GM06990 (cell line): Measurements from ENCODE around the gene ARHGEF10L.

Source experiments
- DNase-seq: peaks from one replicate; pipeline ENCODE4 v3.0.0-alpha.2; 2011; ENCODE audit not compliant: insufficient read length; ENCODE audit errors: extremely low read depth
- H3K27me3 ChIP-seq: replicated peaks from 2 replicates; pipeline ENCODE4 v1.6.0; 2011; ENCODE audit warnings: low read length; ENCODE audit not compliant: control insufficient read depth, insufficient read depth
- H3K36me3 ChIP-seq: 2 replicates; pipeline ENCODE4 v1.5.1; 2011; ENCODE audit warnings: low read length; ENCODE audit not compliant: control insufficient read depth, insufficient read depth
- H3K4me3 ChIP-seq: replicated peaks from 2 replicates; pipeline ENCODE4 v1.5.1; 2011; ENCODE audit warnings: low read depth, mild to moderate bottlenecking, control low read depth, low read length
- CTCF ChIP-seq: IDR thresholded peaks from 2 replicates; pipeline ENCODE4 v1.5.1; 2011; ENCODE audit warnings: low read length, control low read depth, mild to moderate bottlenecking, inconsistent platforms; ENCODE audit not compliant: insufficient read depth, poor library complexity, severe bottlenecking

ARHGEF10L gene

DNA sequence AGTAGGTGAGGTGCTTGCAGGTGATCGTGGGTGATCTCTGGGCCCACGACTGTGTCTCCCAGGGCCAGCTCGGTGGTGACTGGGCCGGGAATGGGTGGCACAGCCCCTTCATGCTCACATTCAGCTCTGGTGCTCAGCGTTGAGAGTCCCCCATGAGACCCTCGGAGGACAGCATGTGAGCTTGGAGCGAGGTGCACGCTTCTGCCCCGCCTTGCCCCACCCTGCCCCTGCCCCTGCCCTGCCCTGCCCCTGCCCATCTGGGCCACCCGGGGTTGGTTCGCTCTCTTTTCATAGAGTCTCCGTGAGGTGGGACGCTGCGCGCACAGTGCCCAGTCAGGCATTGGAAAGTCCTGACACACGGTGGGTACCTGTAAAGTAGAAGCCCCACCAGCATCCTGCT lies 140.4 kb downstream of the ARHGEF10L start:
- Histone ChIP-seq H3K27me3 (no peaks in the 10 kb centered on the region), H3K36me3 (no peaks in the 10 kb centered on the region), H3K4me3 (no peak overlapping the region)
- TF ChIP-seq CTCF = no peak
- no peak for DNase-seq

DNA sequence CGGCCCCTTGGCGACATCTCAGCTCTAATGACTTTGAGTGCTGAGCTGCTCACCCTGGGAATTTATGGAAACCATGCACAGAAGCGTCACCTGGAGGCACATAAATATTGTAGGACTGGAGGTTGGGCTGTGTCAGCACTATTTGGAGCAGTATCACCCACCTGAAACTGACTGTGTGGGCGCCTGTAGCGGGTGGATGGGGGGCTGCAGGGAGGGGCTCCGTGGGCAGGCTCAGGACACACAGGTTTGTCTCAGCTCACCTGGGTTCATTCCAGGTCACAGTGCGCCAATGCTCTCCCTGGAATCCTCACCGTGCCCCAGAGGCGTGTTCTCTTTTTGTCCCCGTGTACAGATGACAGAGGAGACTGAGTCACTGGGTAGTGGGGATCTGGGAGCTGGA lies 140.8 kb downstream of the ARHGEF10L start:
- Histone ChIP-seq H3K27me3 (no peaks in the 10 kb centered on the region), H3K4me3 (no peak overlapping the region), H3K36me3 (no peaks in the 10 kb centered on the region)
- TF ChIP-seq CTCF = no peak
- DNase-seq = no peak

DNA sequence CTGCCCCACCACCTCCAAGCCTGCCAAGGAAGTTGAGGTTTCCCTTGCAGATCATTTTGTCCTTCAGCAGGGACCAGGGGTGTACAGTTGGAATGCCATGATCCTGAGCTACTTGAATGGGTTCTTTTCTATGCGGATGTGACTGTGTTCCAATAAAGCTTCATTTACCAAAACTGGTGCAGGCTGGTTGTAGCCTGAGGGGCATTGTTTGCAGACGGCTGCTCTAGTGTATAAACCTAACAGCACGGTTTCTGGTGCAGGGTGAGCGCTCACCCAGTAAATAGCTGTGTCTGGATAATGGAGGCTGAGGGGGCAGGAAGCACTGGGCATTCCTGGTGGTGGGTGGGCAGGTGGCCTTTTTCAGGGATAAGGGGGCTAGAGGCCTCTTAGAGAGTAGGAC lies 142.9 kb downstream of the ARHGEF10L start:
- DNase-seq = no peak
- no peak for TF ChIP-seq CTCF
- H3K4me3 ChIP-seq = no peak overlapping the region
- no peaks in the 10 kb centered on the region for H3K36me3 ChIP-seq
- H3K27me3 ChIP-seq = no peaks in the 10 kb centered on the region; the same call in 1 of the 2 replicates

- no peak overlapping the region for H3K4me3 ChIP-seq
- no peaks in the 10 kb centered on the region for H3K36me3 ChIP-seq
- no peaks in the 10 kb centered on the region; the same call in 1 of the 2 replicates for H3K27me3 ChIP-seq
- DNase-seq = no peak
- TF ChIP-seq CTCF = no peak
Measured at GRCh38 chr1:17683598-17683997, 144.1 kb downstream of the ARHGEF10L start.

DNA sequence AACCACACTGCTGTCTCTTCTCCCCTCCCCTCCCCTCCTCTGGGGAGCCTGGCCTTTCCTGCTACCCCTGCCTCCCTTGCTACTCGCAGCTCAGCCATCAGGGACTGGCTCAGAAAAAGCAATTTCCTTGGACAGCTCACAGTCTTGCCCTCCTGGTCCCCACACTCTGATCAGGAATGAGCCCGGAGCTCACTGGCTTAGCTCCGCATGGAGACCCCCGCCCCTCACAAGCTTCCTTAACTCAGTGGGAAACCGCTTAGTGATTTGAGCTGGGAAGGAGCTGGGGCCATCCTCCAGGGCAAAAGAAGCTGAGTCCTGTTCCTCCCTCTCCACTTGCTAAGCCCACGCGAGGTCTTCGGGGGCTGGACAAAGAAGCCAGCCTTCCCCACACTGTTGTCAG lies 145.3 kb downstream of the ARHGEF10L start:
- Histone ChIP-seq H3K4me3 (no peak overlapping the region), H3K27me3 (no peaks in the 10 kb centered on the region; the same call in 1 of the 2 replicates), H3K36me3 (no peaks in the 10 kb centered on the region)
- DNase-seq = no peak
- TF ChIP-seq CTCF = no peak

DNA sequence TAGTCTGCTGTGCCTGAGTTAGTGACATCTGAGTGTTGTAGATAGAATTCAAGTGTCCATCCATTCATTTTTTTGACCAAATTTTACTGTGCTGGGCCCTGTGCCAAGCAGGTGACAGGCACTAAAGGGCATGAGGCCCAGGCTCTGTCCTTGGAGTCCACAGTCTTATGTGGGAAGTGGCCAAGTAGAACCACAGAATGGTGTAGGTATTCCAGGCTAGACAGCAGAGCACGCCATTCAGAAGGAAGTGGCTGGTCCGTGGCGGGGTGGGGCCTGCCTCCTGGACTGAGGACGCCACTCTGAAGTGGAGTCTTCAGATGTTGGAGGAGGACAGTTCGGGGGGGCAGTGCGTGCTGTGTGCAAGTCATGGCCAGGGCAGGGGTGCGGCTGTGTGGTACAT lies 146.8 kb downstream of the ARHGEF10L start:
- DNase-seq = no peak
- no peak for TF ChIP-seq CTCF
- Histone ChIP-seq H3K4me3 (no peak overlapping the region), H3K27me3 (no peaks in the 10 kb centered on the region; the same call in 1 of the 2 replicates), H3K36me3 (no peaks in the 10 kb centered on the region)
